ENCODE results near the gene PRAF2.

DNA sequence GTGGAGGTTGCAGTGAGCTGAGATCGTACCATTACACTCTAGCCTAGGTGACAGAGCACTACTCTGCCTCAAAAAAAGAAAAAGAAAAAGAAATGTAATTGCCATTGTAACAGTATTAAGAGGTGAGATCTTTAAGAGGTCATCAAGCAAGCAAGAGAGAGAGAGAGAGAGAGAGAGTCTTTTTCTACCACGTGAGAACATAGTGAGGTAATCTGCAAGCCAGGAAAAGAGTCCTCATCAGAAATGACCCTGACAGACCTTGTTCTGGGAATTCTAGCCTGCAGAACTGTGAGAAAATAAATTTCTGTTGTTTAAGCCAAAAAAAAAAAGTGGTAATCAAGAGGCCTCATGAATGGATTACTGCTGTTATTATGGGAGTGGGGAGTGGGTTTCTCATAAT is 34.8 kb upstream of the PRAF2 start:
- TF ChIP-seq, protein P1, sequence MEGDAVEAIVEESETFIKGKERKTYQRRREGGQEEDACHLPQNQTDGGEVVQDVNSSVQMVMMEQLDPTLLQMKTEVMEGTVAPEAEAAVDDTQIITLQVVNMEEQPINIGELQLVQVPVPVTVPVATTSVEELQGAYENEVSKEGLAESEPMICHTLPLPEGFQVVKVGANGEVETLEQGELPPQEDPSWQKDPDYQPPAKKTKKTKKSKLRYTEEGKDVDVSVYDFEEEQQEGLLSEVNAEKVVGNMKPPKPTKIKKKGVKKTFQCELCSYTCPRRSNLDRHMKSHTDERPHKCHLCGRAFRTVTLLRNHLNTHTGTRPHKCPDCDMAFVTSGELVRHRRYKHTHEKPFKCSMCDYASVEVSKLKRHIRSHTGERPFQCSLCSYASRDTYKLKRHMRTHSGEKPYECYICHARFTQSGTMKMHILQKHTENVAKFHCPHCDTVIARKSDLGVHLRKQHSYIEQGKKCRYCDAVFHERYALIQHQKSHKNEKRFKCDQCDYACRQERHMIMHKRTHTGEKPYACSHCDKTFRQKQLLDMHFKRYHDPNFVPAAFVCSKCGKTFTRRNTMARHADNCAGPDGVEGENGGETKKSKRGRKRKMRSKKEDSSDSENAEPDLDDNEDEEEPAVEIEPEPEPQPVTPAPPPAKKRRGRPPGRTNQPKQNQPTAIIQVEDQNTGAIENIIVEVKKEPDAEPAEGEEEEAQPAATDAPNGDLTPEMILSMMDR (IDR thresholded peaks at IDR 0.05), result no peak
- no peak for TF ChIP-seq POLR2AphosphoS5 (IDR thresholded peaks at IDR 0.05; ENCODE audit: insufficient read depth in 1 of 2, low read depth in 1 of 2)

Measured in vagina (tissue), 2 donors.